Measurements from ENCODE around the gene IGF2R. TPM values are rescaled to one million over a fixed set of nuclear protein-coding genes. Genes with fewer than 3 reads are reported as not detected.

IGF2R gene
- total RNA-seq, 2 experiments from 2014 or later, result 57.4 to 59.8 TPM

DNA sequence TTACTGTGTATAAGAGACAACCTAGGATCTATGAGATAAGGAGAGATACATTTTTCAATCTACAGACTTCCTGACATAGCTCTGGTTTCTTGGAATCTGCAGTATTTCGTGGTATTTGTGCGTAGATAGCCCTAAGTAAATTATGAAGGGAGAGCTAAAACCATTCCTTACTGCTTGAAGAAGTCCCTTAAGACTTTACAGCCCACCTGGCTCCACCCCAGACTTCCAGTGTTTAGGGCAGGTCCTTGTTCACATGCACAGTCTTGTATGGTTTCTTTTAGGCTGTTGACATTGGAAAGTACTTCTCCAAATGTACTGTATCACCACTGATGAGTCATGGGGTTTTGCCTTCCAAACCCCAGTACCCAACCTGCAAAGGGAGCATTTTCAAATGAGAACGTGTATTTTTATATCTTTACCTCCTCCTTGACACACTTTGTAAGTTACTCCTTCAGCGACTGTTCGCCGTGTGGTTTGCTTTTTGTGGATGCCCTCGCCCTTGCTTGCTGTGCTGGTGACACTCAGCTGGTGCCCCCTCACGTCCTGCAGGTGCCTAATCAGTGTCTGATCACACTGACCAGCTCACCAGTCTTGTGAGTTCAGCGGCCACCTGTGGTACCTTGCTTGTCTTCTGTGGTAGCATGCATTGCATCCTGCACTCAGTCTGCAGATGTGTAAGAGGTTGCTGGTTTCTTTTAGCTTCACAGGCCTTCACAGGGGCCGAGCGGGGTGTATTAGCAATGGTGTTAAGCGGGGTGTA lies 73.3 kb downstream of the IGF2R start:
- POLR2A ChIA-PET, result no interaction called here
- no peaks in the 10 kb centered on the region for H3K27me3 Mint-ChIP-seq (ENCODE audit: low read depth)
- no peak for ATAC-seq
- DNase-seq, result peak; percentile 19
- CTCF ChIA-PET, result interaction anchor here (0.6 to 0.8 kb wide), 3 partner anchors 10 to 76 kb away, joined by 3 to 4 read pairs (median 3); no protein-coding TSS in a partner anchor
- no peak overlapping the region for H3K27ac Mint-ChIP-seq
- H3K4me1 Mint-ChIP-seq (ENCODE audit: low read depth), result peaks cover 30% of the 10 kb centered on the region
- H3K36me3 Mint-ChIP-seq (ENCODE audit: low read depth), result peaks cover 64% of the 10 kb centered on the region
- no peaks in the 10 kb centered on the region for H3K9me3 Mint-ChIP-seq (ENCODE audit: insufficient read depth)
- H3K4me3 Mint-ChIP-seq, result no peak overlapping the region

DNA sequence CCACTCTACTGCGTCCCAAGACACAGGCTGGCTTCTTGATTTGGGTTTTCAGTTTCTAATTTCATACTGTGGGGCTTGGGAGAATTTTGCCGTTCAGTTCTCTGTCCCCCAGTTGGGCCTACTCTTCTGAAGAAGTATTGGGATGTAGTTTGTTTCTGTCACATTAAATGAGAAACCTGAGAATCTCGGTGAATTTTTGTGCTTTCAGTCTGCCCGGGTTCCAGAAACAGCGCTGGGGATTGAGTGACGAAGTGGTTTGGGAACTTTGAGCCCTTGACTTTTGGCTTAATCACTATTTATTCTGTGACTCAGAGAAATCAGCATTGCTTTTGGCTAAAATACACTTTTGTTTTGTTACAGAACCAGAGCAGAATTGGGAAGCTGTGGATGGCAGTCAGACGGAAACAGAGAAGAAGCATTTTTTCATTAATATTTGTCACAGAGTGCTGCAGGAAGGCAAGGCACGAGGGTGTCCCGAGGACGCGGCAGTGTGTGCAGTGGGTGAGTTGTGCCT lies 74.0 kb downstream of the IGF2R start:
- no peak overlapping the region for H3K4me3 Mint-ChIP-seq
- DNase-seq (no peak), ATAC-seq (no peak)
- H3K27me3 Mint-ChIP-seq (ENCODE audit: low read depth), result no peaks in the 10 kb centered on the region
- ChIA-PET CTCF (no interaction called here), POLR2A (no interaction called here)
- peaks cover 70% of the 10 kb centered on the region for H3K36me3 Mint-ChIP-seq (ENCODE audit: low read depth)
- H3K4me1 Mint-ChIP-seq (ENCODE audit: low read depth), result peaks cover 29% of the 10 kb centered on the region
- H3K27ac Mint-ChIP-seq, result no peak overlapping the region
- no peaks in the 10 kb centered on the region for H3K9me3 Mint-ChIP-seq (ENCODE audit: insufficient read depth)

DNA sequence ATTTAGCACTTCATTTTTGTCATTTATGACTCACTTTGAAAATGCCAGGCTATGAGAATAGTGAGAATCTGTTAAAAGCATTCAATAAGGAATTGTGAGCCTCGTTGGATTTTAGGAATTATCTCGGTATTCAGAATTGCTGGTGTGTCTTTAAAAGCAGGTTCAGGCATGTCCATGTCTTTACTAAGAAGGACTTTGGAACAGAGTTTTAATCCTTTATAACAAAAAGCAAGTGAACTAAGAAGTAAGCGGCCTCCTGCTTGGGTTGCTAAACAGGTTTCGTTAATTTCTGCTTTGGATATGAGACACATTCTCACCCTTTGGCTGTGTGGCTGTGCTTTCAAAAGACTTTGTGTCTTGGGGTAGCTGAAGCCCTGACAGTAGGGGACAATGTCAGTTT lies 74.9 kb downstream of the IGF2R start:
- Mint-ChIP-seq H3K36me3 (ENCODE audit: low read depth) (peaks cover 79% of the 10 kb centered on the region), H3K4me1 (ENCODE audit: low read depth) (peaks cover 21% of the 10 kb centered on the region), H3K27ac (no peak overlapping the region), H3K4me3 (no peak overlapping the region), H3K9me3 (ENCODE audit: insufficient read depth) (no peaks in the 10 kb centered on the region), H3K27me3 (ENCODE audit: low read depth) (no peaks in the 10 kb centered on the region)
- POLR2A ChIA-PET, result no interaction called here
- DNase-seq, result no peak
- CTCF ChIA-PET, result no interaction called here
- no peak for ATAC-seq

DNA sequence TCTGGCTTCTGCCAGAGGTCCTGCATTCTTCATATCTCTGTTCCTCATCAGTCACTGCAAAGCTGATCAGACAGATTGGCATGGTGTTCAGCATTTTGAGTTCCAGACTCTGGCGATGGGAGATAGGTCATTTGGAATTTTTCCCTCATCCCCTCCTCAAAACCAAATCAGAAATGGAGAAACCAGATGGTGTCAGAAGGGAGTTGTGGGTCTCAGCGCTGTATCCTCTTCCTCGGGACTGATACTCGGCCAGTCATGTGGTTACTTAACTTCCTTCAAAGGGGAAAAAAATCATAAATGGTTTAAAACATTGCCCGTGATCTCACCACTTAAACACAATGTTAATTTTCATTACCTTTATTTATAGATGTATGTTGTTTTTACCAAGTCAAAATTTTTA lies 75.8 kb downstream of the IGF2R start:
- H3K27ac Mint-ChIP-seq, result no peak overlapping the region
- CTCF ChIA-PET, result no interaction called here

DNA sequence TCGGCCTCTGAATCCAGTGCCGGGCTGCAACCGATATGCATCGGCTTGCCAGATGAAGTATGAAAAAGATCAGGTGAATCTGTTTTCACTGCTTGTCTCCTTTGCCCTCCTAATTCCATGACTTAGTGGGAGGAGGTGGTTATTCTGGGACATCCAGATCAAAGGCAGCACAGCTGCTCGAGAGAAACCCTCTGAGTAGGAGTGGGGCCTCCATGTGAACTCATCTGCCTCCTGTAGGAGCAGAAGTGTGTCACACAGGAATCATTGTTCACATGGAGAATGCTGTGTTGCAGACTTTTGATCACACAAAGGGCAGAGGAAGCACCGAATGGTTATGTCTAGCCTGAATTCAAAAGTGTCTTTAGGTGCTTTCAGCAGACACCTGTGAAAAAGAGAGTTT lies 79.6 kb downstream of the IGF2R start:
- no peaks in the 10 kb centered on the region for H3K27me3 Mint-ChIP-seq (ENCODE audit: low read depth)
- H3K27ac Mint-ChIP-seq, result no peak overlapping the region
- CTCF ChIA-PET, result no interaction called here
- peaks cover 90% of the 10 kb centered on the region for H3K36me3 Mint-ChIP-seq (ENCODE audit: low read depth)
- peaks cover 17% of the 10 kb centered on the region for H3K4me1 Mint-ChIP-seq (ENCODE audit: low read depth)
- H3K4me3 Mint-ChIP-seq, result no peak overlapping the region
- H3K9me3 Mint-ChIP-seq (ENCODE audit: insufficient read depth), result no peaks in the 10 kb centered on the region
- no peak for DNase-seq
- no peak for ATAC-seq
- POLR2A ChIA-PET, result interaction anchor here (0.7 kb wide), 1 partner anchor 322 kb away, joined by 3 read pairs; no protein-coding TSS in a partner anchor

More for the DNA sequence above, 75.8 kb downstream of the IGF2R start:
- DNase-seq (no peak), ATAC-seq (no peak)
- no peaks in the 10 kb centered on the region for H3K27me3 Mint-ChIP-seq (ENCODE audit: low read depth)
- H3K36me3 Mint-ChIP-seq (ENCODE audit: low read depth), result peaks cover 84% of the 10 kb centered on the region
- H3K4me3 Mint-ChIP-seq, result no peak overlapping the region
- H3K4me1 Mint-ChIP-seq (ENCODE audit: low read depth), result peaks cover 15% of the 10 kb centered on the region
- POLR2A ChIA-PET, result no interaction called here
- H3K9me3 Mint-ChIP-seq (ENCODE audit: insufficient read depth), result no peaks in the 10 kb centered on the region

DNA sequence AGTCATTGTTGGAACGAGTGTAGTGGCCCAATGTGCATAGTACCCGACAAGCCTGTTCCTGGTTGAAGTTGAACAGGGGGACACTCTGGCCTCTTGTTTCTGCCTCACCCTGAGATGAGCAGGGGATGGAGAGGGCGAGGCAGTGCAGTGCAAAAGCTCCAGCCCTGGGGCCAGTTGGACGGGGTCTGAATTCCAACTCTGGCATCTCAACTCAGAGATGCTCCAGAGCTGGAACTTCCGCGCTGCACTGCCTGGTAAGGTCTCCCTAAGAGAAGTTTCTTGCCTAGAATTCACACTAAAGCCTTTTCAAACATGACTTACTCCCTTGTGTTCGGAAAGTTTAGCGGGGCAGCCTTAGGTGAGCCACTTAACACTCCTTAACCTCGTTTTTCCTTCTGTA lies 80.5 kb downstream of the IGF2R start:
- no peaks in the 10 kb centered on the region for H3K9me3 Mint-ChIP-seq (ENCODE audit: insufficient read depth)
- peaks cover 88% of the 10 kb centered on the region for H3K36me3 Mint-ChIP-seq (ENCODE audit: low read depth)
- no peak for DNase-seq
- H3K27me3 Mint-ChIP-seq (ENCODE audit: low read depth), result no peaks in the 10 kb centered on the region
- no peak for ATAC-seq
- CTCF ChIA-PET, result no interaction called here
- POLR2A ChIA-PET, result no interaction called here
- no peak overlapping the region for H3K4me3 Mint-ChIP-seq
- H3K27ac Mint-ChIP-seq, result no peak overlapping the region
- peaks cover 17% of the 10 kb centered on the region for H3K4me1 Mint-ChIP-seq (ENCODE audit: low read depth)

DNA sequence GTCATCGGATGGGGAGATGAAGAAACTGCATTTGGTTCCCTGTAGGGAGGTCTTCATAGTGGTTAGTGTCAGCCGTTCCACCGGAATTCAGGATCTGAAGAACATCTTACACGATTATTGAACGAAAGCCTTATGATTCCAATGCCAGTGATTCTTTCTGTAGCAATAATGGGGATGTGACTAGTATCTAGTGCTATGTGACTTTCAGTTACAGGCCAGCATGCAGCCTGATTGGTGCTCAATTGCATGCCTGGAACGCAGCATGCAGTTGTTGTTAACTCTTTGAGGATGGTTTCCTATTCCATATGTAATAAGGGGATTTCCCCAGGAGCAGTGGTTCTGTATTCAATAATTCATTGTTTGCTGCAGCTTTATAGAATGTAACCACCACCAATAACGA lies 81.1 kb downstream of the IGF2R start:
- H3K9me3 Mint-ChIP-seq (ENCODE audit: insufficient read depth), result no peaks in the 10 kb centered on the region
- peaks cover 88% of the 10 kb centered on the region for H3K36me3 Mint-ChIP-seq (ENCODE audit: low read depth)
- H3K27me3 Mint-ChIP-seq (ENCODE audit: low read depth), result no peaks in the 10 kb centered on the region
- no peak overlapping the region for H3K4me3 Mint-ChIP-seq
- CTCF ChIA-PET, result no interaction called here
- H3K27ac Mint-ChIP-seq, result no peak overlapping the region
- H3K4me1 Mint-ChIP-seq (ENCODE audit: low read depth), result peaks cover 17% of the 10 kb centered on the region
- DNase-seq (no peak), ATAC-seq (no peak)
- POLR2A ChIA-PET, result no interaction called here

DNA sequence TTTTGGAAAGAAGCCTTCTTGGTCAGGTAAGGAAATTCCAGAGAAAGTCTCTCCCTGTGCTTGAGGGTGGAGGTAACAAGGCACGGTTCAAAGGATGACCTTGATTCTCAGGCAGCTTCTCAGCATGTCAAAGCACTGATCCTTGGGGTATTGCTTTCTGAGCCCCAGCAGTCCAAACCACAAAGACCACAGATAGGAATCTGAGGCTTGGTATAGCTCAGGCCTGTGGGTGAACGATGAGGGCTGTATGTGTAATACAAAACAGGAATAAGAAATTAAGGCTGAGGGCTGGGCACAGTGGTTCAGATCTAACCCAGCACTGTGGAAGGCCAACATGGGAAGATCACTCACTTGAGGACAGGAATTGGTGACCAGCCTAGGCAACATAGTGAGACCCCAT lies 82.5 kb downstream of the IGF2R start:
- Mint-ChIP-seq H3K9me3 (ENCODE audit: insufficient read depth) (no peaks in the 10 kb centered on the region), H3K36me3 (ENCODE audit: low read depth) (peaks cover 85% of the 10 kb centered on the region), H3K27me3 (ENCODE audit: low read depth) (no peaks in the 10 kb centered on the region), H3K27ac (peak overlapping the region; percentile 58), H3K4me1 (ENCODE audit: low read depth) (peaks cover 23% of the 10 kb centered on the region), H3K4me3 (no peak overlapping the region)
- ATAC-seq, result peak; percentile 69
- CTCF ChIA-PET, result no interaction called here
- no peak for DNase-seq
- POLR2A ChIA-PET, result no interaction called here

DNA sequence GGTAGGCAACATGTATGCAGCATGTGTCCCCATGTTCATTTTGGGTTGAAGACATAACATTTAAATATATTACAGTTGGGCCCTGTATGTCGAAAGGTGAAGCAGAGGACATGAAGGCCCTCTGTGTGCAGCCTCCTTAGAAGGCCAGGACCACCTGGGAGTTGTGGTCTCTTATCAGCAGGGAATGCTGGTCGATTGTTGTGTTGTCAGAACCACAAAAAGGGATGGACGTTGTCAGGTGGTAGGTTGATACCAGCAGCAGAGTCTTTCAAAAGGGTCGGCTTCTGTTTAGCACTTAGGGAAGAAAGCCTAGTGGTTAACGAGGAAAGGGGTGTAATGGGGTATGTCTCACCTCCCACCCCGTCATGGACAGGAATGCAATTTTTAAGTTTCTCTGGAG lies 85.4 kb downstream of the IGF2R start:
- POLR2A ChIA-PET, result no interaction called here
- Mint-ChIP-seq H3K36me3 (ENCODE audit: low read depth) (peaks cover 76% of the 10 kb centered on the region), H3K4me1 (ENCODE audit: low read depth) (peaks cover 33% of the 10 kb centered on the region), H3K27me3 (ENCODE audit: low read depth) (no peaks in the 10 kb centered on the region), H3K4me3 (no peak overlapping the region), H3K9me3 (ENCODE audit: insufficient read depth) (no peaks in the 10 kb centered on the region), H3K27ac (no peak overlapping the region)
- ATAC-seq, result no peak
- CTCF ChIA-PET, result no interaction called here
- no peak for DNase-seq

DNA sequence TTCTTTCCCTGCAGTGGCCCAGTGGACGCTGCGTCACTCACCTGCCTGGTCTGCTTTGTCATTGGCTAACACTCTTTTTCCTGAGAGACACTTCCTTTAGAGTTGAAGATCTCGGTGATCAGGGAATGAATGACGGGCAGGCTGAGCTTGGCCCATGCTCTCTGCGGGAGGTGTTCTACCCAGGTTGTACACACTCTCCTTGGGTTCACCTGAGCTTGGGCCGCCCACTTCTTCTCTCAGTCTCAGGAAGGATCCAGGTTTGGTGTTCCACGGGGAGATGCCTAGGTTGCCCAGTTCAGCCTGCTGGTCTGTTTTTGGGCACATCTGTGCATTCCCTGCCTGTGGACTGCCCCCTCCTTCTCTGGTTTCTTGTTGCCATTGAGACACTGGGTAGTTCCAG lies 86.0 kb downstream of the IGF2R start:
- Mint-ChIP-seq H3K9me3 (ENCODE audit: insufficient read depth) (no peaks in the 10 kb centered on the region), H3K4me3 (no peak overlapping the region), H3K4me1 (ENCODE audit: low read depth) (peaks cover 33% of the 10 kb centered on the region), H3K36me3 (ENCODE audit: low read depth) (peaks cover 76% of the 10 kb centered on the region), H3K27me3 (ENCODE audit: low read depth) (no peaks in the 10 kb centered on the region), H3K27ac (no peak overlapping the region)
- ATAC-seq (no peak), DNase-seq (no peak)
- CTCF ChIA-PET, result no interaction called here
- POLR2A ChIA-PET, result no interaction called here

DNA sequence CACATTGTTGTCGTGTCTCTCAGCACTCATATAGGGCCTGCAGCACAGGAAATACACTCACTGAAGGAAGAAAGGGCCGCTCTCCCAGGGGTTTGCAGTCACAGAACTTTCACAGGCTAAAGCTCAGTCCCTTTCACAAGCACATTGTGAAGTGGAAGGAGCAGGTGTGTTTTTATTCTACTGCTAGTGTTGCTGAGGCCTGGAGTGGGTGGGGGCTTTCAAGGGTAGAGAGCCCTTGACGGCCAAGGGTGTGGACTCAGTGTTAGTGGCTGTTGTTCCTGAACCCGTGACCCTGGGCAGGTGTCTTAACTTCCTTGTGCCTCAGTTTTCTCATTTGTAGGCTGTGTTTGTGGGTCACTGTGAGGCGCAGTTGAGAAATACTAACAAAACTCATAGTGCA lies 86.5 kb downstream of the IGF2R start:
- ChIA-PET POLR2A (no interaction called here), CTCF (interaction anchor here (0.9 kb wide), 1 partner anchor 18 kb away, joined by 3 read pairs; no protein-coding TSS in a partner anchor)
- Mint-ChIP-seq H3K9me3 (ENCODE audit: insufficient read depth) (no peaks in the 10 kb centered on the region), H3K27ac (no peak overlapping the region), H3K4me3 (no peak overlapping the region), H3K4me1 (ENCODE audit: low read depth) (peaks cover 33% of the 10 kb centered on the region), H3K36me3 (ENCODE audit: low read depth) (peaks cover 72% of the 10 kb centered on the region), H3K27me3 (ENCODE audit: low read depth) (no peaks in the 10 kb centered on the region)
- DNase-seq (no peak), ATAC-seq (no peak)

DNA sequence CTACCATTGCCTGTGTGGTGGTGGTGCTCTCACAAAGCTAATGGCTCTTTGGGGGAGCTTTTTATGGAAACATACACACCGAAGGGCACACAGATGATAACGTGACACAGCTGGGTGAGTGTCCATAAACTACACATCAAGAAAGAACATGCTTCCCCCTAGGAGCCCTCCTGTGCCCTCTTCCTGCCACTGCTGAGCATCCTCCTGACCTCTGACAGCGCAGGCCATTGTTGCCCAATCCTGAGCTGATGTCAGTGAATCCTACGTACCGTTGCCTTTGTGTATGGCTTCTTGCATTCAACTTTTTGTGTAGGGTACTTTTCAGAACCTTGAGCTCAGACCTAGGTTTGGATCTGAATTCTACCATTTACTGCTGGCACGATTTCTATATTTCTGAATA lies 86.9 kb downstream of the IGF2R start:
- Mint-ChIP-seq H3K4me3 (no peak overlapping the region), H3K4me1 (ENCODE audit: low read depth) (peaks cover 30% of the 10 kb centered on the region), H3K27ac (peak overlapping the region; percentile 47), H3K27me3 (ENCODE audit: low read depth) (no peaks in the 10 kb centered on the region), H3K9me3 (ENCODE audit: insufficient read depth) (no peaks in the 10 kb centered on the region), H3K36me3 (ENCODE audit: low read depth) (peaks cover 72% of the 10 kb centered on the region)
- ATAC-seq (no peak), DNase-seq (no peak)
- ChIA-PET POLR2A (no interaction called here), CTCF (interaction anchor here (0.9 kb wide), 1 partner anchor 19 kb away, joined by 3 read pairs; no protein-coding TSS in a partner anchor)

DNA sequence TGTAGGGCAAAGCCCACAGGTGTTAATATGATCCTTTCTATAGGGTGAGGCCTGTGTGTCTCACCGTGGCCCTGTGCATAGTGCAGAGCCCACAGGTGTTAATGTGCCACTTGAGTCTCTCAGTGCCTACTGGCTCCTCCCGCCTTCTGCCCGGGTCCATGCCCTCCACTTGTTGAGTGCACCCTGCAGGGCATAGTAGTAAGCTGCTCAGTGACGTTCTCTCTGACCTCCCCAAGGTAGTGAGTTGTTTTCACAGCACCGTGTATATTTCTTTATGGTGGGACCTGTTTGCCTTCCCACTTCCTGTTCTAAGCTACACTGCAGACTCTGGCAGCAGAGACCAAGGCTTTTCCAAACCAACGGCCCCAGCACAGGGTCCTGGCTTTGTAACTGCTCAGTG lies 88.2 kb downstream of the IGF2R start:
- no peak overlapping the region for H3K4me3 Mint-ChIP-seq
- no peaks in the 10 kb centered on the region for H3K27me3 Mint-ChIP-seq (ENCODE audit: low read depth)
- POLR2A ChIA-PET, result no interaction called here
- H3K4me1 Mint-ChIP-seq (ENCODE audit: low read depth), result peaks cover 17% of the 10 kb centered on the region
- H3K27ac Mint-ChIP-seq, result peak overlapping the region; percentile 62
- CTCF ChIA-PET, result no interaction called here
- DNase-seq, result no peak
- peak; percentile 49 for ATAC-seq
- no peaks in the 10 kb centered on the region for H3K9me3 Mint-ChIP-seq (ENCODE audit: insufficient read depth)
- H3K36me3 Mint-ChIP-seq (ENCODE audit: low read depth), result peaks cover 68% of the 10 kb centered on the region
